ENCODE data around the gene SLC22A23.

Gene SLC22A23

GRCh38 chr6:3471711-3472110 is 14.9 kb upstream of the SLC22A23 start:
- DNase-seq, result no peak

GRCh38 chr6:3471286-3471685 is 14.4 kb upstream of the SLC22A23 start:
- DNase-seq, result no peak

GRCh38 chr6:3468585-3468984 is 11.7 kb upstream of the SLC22A23 start:
- DNase-seq, result no peak

- DNase-seq, result no peak
Observed at GRCh38 chr6:3467996-3468395, 11.1 kb upstream of the SLC22A23 start.

GRCh38 chr6:3466488-3467219 is 9.8 kb upstream of the SLC22A23 start:
- DNase-seq, result no peak

- no peak for DNase-seq
Observed at GRCh38 chr6:3460253-3460652, 3.4 kb upstream of the SLC22A23 start.

GRCh38 chr6:3458706-3459421 is 2.0 kb upstream of the SLC22A23 start:
- no peak for DNase-seq

- no peak for DNase-seq
Observed at GRCh38 chr6:3457710-3458602, 1.1 kb upstream of the SLC22A23 start.

- no peak for DNase-seq
Observed at GRCh38 chr6:3456395-3456897, 404 bp downstream of the SLC22A23 start.

GRCh38 chr6:3455569-3456394 is 1.1 kb downstream of the SLC22A23 start:
- no peak for DNase-seq

GRCh38 chr6:3455147-3455568 is 1.7 kb downstream of the SLC22A23 start:
- peak; percentile 43 to 59 for DNase-seq

GRCh38 chr6:3454273-3455010 is 2.4 kb downstream of the SLC22A23 start:
- no peak for DNase-seq

GRCh38 chr6:3453413-3454272 is 3.2 kb downstream of the SLC22A23 start:
- no peak for DNase-seq

- no peak for DNase-seq
Observed at GRCh38 chr6:3451498-3451897, 5.4 kb downstream of the SLC22A23 start.

- no peak for DNase-seq
Observed at GRCh38 chr6:3450888-3451287, 6.0 kb downstream of the SLC22A23 start.

- DNase-seq, result no peak
Observed at GRCh38 chr6:3449750-3450305, 7.0 kb downstream of the SLC22A23 start.

GRCh38 chr6:3449321-3449720 is 7.5 kb downstream of the SLC22A23 start:
- DNase-seq, result no peak

- DNase-seq, result no peak
Observed at GRCh38 chr6:3447005-3447404, 9.8 kb downstream of the SLC22A23 start.

GRCh38 chr6:3446184-3446583 is 10.7 kb downstream of the SLC22A23 start:
- DNase-seq, result no peak

Measured in CD4-positive, alpha-beta T cell treated with Interleukin-1 beta for 1 hour (primary cell).